ENCODE results near the gene GTF2A1L.
A peak's percentile ranks its signal among the peaks of the same experiment; 100 is the strongest.
"Not testable (repeated sequence)": the region's sequence is repeated elsewhere in the genome, so short reads cannot be mapped to it uniquely, and the experiment has no call there.

Gene GTF2A1L

GRCh38 chr2:48592067-48592466 is 25.6 kb upstream of the GTF2A1L start:
- no peaks in the 10 kb centered on the region for H3K36me3 ChIP-seq (ENCODE audit: low read depth)
- H3K27me3 ChIP-seq (ENCODE audit: insufficient read depth, poor library complexity, severe bottlenecking), result no peaks in the 10 kb centered on the region
- no peak overlapping the region for H3K4me3 ChIP-seq (ENCODE audit: severe bottlenecking)
- no peaks in the 10 kb centered on the region for H3K9me3 ChIP-seq (ENCODE audit: severe bottlenecking)
- no peak overlapping the region for H3K27ac ChIP-seq (ENCODE audit: poor library complexity, severe bottlenecking)
- TF ChIP-seq, protein P1, sequence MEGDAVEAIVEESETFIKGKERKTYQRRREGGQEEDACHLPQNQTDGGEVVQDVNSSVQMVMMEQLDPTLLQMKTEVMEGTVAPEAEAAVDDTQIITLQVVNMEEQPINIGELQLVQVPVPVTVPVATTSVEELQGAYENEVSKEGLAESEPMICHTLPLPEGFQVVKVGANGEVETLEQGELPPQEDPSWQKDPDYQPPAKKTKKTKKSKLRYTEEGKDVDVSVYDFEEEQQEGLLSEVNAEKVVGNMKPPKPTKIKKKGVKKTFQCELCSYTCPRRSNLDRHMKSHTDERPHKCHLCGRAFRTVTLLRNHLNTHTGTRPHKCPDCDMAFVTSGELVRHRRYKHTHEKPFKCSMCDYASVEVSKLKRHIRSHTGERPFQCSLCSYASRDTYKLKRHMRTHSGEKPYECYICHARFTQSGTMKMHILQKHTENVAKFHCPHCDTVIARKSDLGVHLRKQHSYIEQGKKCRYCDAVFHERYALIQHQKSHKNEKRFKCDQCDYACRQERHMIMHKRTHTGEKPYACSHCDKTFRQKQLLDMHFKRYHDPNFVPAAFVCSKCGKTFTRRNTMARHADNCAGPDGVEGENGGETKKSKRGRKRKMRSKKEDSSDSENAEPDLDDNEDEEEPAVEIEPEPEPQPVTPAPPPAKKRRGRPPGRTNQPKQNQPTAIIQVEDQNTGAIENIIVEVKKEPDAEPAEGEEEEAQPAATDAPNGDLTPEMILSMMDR (IDR thresholded peaks at IDR 0.05; ENCODE audit: poor library complexity, severe bottlenecking), result no peak
- no peaks in the 10 kb centered on the region for H3K4me1 ChIP-seq (ENCODE audit: insufficient read depth, poor library complexity, severe bottlenecking)
- no peak for ATAC-seq (ENCODE audit: low read depth)
- no peak for DNase-seq (ENCODE audit: low spot score)

GRCh38 chr2:48596751-48597150 is 20.9 kb upstream of the GTF2A1L start:
- H3K9me3 ChIP-seq (ENCODE audit: severe bottlenecking); H3K27ac ChIP-seq (ENCODE audit: poor library complexity, severe bottlenecking); H3K4me1 ChIP-seq (ENCODE audit: insufficient read depth, poor library complexity, severe bottlenecking); H3K27me3 ChIP-seq (ENCODE audit: insufficient read depth, poor library complexity, severe bottlenecking); DNase-seq (ENCODE audit: low spot score); ATAC-seq (ENCODE audit: low read depth); H3K36me3 ChIP-seq (ENCODE audit: low read depth); H3K4me3 ChIP-seq (ENCODE audit: severe bottlenecking): not testable (repeated sequence)

DNA sequence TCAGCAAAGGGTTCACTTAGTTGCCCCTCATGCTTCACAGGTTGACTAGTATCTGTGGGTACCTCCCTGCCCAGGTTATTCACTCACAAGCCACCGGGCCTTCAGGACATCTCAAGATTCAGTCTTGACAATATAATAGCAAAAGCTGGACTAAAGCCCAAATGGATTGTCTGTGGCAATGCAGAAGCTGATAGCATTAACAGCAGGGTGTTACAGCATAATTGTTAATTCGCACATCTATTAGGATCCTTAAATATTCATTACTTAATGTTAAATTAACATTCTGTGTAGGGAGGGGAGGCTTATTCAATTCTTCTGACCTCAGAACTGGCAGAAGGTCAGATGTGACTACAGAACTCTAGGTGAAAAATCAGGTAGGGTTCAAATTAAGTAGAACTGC is 20.2 kb upstream of the GTF2A1L start:
- no peaks in the 10 kb centered on the region for H3K27me3 ChIP-seq (ENCODE audit: insufficient read depth, poor library complexity, severe bottlenecking)
- DNase-seq (ENCODE audit: low spot score), result no peak
- H3K36me3 ChIP-seq (ENCODE audit: low read depth), result no peaks in the 10 kb centered on the region
- H3K27ac ChIP-seq (ENCODE audit: poor library complexity, severe bottlenecking), result no peak overlapping the region
- no peak for ATAC-seq (ENCODE audit: low read depth)
- H3K9me3 ChIP-seq (ENCODE audit: severe bottlenecking), result no peaks in the 10 kb centered on the region
- TF ChIP-seq, protein P1 (IDR thresholded peaks at IDR 0.05; ENCODE audit: poor library complexity, severe bottlenecking), result no peak
- no peaks in the 10 kb centered on the region for H3K4me1 ChIP-seq (ENCODE audit: insufficient read depth, poor library complexity, severe bottlenecking)
- no peak overlapping the region for H3K4me3 ChIP-seq (ENCODE audit: severe bottlenecking)

- TF ChIP-seq, protein P1 (IDR thresholded peaks at IDR 0.05; ENCODE audit: poor library complexity, severe bottlenecking), result peak; percentile 87
Observed at GRCh38 chr2:48600204-48600813, 17.3 kb upstream of the GTF2A1L start.

GRCh38 chr2:48600917-48601316 is 16.7 kb upstream of the GTF2A1L start:
- no peaks in the 10 kb centered on the region for H3K9me3 ChIP-seq (ENCODE audit: severe bottlenecking)
- H3K4me3 ChIP-seq (ENCODE audit: severe bottlenecking), result no peak overlapping the region
- DNase-seq (ENCODE audit: low spot score), result no peak
- TF ChIP-seq, protein P1 (IDR thresholded peaks at IDR 0.05; ENCODE audit: poor library complexity, severe bottlenecking), result no peak
- H3K36me3 ChIP-seq (ENCODE audit: low read depth), result no peaks in the 10 kb centered on the region
- H3K27ac ChIP-seq (ENCODE audit: poor library complexity, severe bottlenecking), result no peak overlapping the region
- no peaks in the 10 kb centered on the region for H3K27me3 ChIP-seq (ENCODE audit: insufficient read depth, poor library complexity, severe bottlenecking)
- no peaks in the 10 kb centered on the region for H3K4me1 ChIP-seq (ENCODE audit: insufficient read depth, poor library complexity, severe bottlenecking)
- ATAC-seq (ENCODE audit: low read depth), result no peak

More at GRCh38 chr2:48600204-48600813, 17.3 kb upstream of the GTF2A1L start:
- H3K4me3 ChIP-seq (ENCODE audit: severe bottlenecking), result no peak overlapping the region
- H3K9me3 ChIP-seq (ENCODE audit: severe bottlenecking), result no peaks in the 10 kb centered on the region
- no peak overlapping the region for H3K27ac ChIP-seq (ENCODE audit: poor library complexity, severe bottlenecking)
- no peak for DNase-seq (ENCODE audit: low spot score)
- no peaks in the 10 kb centered on the region for H3K36me3 ChIP-seq (ENCODE audit: low read depth)
- no peaks in the 10 kb centered on the region for H3K27me3 ChIP-seq (ENCODE audit: insufficient read depth, poor library complexity, severe bottlenecking)
- ATAC-seq (ENCODE audit: low read depth), result no peak
- no peaks in the 10 kb centered on the region for H3K4me1 ChIP-seq (ENCODE audit: insufficient read depth, poor library complexity, severe bottlenecking)

All from RWPE2 (cell line).